ENCODE data around the gene KIF9.

The KIF9 gene

DNA sequence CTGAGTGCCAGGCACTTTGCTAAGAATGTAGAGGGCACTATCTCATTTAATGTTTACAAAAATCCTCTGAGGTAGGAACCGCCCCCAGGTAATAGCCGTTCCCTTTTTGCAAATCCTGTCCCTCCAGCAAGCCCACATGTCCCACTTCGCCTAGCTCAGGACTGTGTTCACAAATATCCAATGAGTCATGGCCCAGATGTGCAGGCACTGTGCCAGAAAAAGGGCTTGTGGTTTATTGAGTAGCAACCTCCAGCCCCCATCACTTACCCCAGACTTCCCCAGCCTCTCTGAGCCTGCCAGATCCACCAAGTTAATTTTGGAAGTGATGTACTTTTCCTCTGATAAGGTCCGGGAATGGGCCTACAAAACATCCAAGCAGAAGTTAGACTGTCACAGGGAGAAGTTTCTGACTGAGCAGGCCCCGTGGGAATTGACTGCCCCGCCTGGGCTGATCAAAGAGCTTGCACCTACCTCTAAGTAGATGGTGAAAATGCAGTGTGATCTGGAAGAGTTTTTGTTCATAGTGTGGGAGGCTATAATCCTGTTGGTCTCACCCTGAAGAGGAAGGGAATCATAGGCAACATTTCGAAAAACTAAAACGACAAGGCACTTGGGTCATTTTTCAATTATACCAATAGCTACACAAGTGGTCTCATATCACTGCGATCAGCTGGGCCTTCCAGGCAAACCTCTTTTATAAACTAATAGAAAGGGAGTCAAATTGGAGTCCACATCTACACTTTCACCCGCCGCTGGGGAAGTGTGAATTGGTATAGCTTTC, 15.7 kb downstream of the KIF9 start:
- Histone ChIP-seq H3K27ac (replicated peaks) (no peak overlapping the region; the same call in 1 of the 2 replicates), H3K4me3 (replicated peaks; ENCODE audit: insufficient read depth, low read length) (no peak overlapping the region), H3K27me3 (ENCODE audit: insufficient read depth, poor library complexity, severe bottlenecking) (no peaks in the 10 kb centered on the region)
- TF ChIP-seq SPI1 (IDR thresholded peaks at IDR 0.05; ENCODE audit: borderline replicate concordance, low read depth) = peak; percentile 51; the same call in 1 of the 2 replicates
- TF ChIP-seq, protein P1, sequence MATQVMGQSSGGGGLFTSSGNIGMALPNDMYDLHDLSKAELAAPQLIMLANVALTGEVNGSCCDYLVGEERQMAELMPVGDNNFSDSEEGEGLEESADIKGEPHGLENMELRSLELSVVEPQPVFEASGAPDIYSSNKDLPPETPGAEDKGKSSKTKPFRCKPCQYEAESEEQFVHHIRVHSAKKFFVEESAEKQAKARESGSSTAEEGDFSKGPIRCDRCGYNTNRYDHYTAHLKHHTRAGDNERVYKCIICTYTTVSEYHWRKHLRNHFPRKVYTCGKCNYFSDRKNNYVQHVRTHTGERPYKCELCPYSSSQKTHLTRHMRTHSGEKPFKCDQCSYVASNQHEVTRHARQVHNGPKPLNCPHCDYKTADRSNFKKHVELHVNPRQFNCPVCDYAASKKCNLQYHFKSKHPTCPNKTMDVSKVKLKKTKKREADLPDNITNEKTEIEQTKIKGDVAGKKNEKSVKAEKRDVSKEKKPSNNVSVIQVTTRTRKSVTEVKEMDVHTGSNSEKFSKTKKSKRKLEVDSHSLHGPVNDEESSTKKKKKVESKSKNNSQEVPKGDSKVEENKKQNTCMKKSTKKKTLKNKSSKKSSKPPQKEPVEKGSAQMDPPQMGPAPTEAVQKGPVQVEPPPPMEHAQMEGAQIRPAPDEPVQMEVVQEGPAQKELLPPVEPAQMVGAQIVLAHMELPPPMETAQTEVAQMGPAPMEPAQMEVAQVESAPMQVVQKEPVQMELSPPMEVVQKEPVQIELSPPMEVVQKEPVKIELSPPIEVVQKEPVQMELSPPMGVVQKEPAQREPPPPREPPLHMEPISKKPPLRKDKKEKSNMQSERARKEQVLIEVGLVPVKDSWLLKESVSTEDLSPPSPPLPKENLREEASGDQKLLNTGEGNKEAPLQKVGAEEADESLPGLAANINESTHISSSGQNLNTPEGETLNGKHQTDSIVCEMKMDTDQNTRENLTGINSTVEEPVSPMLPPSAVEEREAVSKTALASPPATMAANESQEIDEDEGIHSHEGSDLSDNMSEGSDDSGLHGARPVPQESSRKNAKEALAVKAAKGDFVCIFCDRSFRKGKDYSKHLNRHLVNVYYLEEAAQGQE (IDR thresholded peaks at IDR 0.05; ENCODE audit: insufficient replicate concordance, low read depth) = no peak
- TF ChIP-seq, protein P2, sequence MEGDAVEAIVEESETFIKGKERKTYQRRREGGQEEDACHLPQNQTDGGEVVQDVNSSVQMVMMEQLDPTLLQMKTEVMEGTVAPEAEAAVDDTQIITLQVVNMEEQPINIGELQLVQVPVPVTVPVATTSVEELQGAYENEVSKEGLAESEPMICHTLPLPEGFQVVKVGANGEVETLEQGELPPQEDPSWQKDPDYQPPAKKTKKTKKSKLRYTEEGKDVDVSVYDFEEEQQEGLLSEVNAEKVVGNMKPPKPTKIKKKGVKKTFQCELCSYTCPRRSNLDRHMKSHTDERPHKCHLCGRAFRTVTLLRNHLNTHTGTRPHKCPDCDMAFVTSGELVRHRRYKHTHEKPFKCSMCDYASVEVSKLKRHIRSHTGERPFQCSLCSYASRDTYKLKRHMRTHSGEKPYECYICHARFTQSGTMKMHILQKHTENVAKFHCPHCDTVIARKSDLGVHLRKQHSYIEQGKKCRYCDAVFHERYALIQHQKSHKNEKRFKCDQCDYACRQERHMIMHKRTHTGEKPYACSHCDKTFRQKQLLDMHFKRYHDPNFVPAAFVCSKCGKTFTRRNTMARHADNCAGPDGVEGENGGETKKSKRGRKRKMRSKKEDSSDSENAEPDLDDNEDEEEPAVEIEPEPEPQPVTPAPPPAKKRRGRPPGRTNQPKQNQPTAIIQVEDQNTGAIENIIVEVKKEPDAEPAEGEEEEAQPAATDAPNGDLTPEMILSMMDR (IDR thresholded peaks at IDR 0.05; ENCODE audit: insufficient read depth, low read length) = no peak
- peak; percentile 74 for TF ChIP-seq POLR2AphosphoS5 (IDR thresholded peaks at IDR 0.05; ENCODE audit: low read depth)
- peak; percentile 82 to 96 for DNase-seq (ENCODE audit: low read depth in 1 of 2, low spot score in 1 of 2)

DNA sequence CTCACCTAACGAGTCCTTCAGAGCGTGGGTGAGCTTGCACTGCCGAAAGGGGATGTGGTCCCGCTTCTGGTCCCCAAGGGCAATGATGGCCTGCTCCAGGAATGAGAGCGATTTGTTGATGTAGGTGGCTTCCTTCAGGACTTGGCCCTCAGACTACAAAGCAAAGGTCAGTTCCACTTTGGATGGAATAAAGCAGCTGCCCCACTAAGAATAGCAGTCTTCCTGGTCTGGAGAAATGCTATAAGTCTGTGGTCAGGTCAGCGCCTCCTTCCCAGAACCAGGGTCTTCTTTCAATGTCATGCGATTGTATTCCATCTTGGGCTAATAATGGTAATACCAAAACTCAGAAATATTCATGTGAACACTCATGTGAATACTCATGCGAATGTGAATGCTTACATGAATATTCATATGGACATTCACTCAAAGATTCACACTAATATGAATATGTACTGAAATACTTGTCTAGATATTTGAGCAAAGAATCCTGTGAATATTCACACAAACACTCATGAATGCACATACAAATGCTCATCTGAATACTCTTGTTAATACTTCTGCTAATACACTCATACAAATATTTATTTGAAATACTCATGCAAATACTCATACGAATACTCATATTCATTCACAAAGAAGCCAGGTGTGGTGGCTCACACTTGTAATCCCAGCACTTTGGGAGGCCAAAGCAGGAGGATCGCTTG, 16.7 kb downstream of the KIF9 start:
- Histone ChIP-seq H3K27me3 (ENCODE audit: insufficient read depth, poor library complexity, severe bottlenecking) (no peaks in the 10 kb centered on the region), H3K27ac (replicated peaks) (no peak overlapping the region), H3K4me3 (replicated peaks; ENCODE audit: insufficient read depth, low read length) (no peak overlapping the region)
- DNase-seq (ENCODE audit: low read depth in 1 of 2, low spot score in 1 of 2) = no peak
- TF ChIP-seq GABPA (IDR thresholded peaks at IDR 0.05; ENCODE audit: low read depth) (no peak), POLR2AphosphoS5 (IDR thresholded peaks at IDR 0.05; ENCODE audit: low read depth) (no peak)
- TF ChIP-seq, protein P1 (IDR thresholded peaks at IDR 0.05; ENCODE audit: insufficient replicate concordance, low read depth) = no peak
- TF ChIP-seq, protein P2 (IDR thresholded peaks at IDR 0.05; ENCODE audit: insufficient read depth, low read length) = no peak

DNA sequence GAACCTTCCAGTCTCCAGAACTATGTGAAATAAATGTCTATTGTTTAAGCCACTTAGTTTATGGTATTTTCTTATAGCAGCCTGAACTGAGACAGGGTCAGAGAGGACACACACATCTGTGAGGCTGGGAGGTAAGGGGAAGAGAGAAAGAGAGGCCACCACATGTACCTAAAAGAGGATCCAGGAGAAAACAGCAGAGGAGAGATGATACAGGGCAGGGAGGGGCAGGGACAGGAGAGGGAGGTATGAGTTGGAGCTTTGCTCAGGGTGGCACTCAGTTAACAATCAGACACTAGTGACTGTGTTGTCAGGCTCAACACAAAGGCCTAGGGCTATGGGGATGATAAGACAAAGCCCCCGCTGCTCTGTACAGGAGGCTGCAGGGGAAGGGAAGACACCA, 17.6 kb downstream of the KIF9 start:
- no peak for TF ChIP-seq POLR2AphosphoS5 (IDR thresholded peaks at IDR 0.05; ENCODE audit: low read depth)
- TF ChIP-seq SPI1 (IDR thresholded peaks at IDR 0.05; ENCODE audit: borderline replicate concordance, low read depth) = no peak
- TF ChIP-seq GABPA (IDR thresholded peaks at IDR 0.05; ENCODE audit: low read depth) = no peak
- TF ChIP-seq, protein P1 (IDR thresholded peaks at IDR 0.05; ENCODE audit: insufficient replicate concordance, low read depth) = no peak
- TF ChIP-seq, protein P2 (IDR thresholded peaks at IDR 0.05; ENCODE audit: insufficient read depth, low read length) = no peak
- Histone ChIP-seq H3K4me3 (replicated peaks; ENCODE audit: insufficient read depth, low read length) (no peak overlapping the region), H3K27ac (replicated peaks) (no peak overlapping the region), H3K27me3 (ENCODE audit: insufficient read depth, poor library complexity, severe bottlenecking) (no peaks in the 10 kb centered on the region)
- no peak for DNase-seq (ENCODE audit: low read depth in 1 of 2, low spot score in 1 of 2)
